Measurements from ENCODE around the gene LGALS12.
"Not testable (repeated sequence)": the region's sequence is repeated elsewhere in the genome, so short reads cannot be mapped to it uniquely, and the experiment has no call there.

Gene LGALS12

GRCh38 chr11:63504933-63505586 is 824 bp upstream of the LGALS12 start:
- no peak for DNase-seq (ENCODE audit: low read depth in 1 of 2, low spot score in 1 of 2)

DNA sequence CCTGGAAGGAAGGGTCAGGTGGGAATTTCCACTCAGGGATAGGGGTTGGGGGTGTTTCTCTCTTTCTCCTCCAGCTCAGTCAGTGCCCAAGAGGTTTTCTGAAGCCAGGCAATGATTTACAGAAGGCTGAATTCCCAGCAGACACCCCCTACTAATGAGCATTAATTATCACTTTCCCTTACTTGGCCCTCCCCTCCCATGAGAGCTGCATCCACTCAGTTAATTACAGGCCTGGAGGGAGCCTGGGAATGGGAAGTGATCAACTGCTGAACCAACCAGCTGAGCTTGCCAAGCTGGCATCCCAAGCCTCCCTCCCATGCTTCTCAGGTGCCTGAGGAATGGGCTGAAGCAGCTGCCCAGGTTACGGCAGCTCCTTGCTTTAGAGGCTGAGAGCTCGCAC is 992 bp downstream of the LGALS12 start:
- DNase-seq (ENCODE audit: low read depth in 1 of 2, low spot score in 1 of 2) = no peak

GRCh38 chr11:63507511-63507910 is 1.6 kb downstream of the LGALS12 start:
- no peak for DNase-seq (ENCODE audit: low read depth in 1 of 2, low spot score in 1 of 2)

DNA sequence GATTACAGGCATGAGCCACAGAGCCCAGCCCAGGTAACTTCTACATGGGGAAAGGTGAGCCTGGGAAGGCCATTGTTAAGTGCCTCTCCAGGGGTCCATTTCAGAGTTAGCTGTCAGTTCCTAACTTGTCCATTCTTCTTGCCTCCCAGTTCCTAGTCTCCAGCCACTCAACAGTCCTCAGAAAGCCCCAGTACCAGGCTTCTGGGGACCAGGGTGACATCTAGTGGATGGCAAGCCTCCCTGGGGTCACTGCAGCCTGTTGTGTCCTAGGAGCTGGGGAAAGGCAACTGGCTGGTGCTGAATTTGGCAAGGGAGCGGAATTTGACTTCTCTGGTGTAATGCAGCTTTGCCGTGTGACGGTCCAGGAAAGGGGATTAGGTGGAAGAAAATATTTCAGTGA is 2.1 kb downstream of the LGALS12 start:
- no peak for DNase-seq (ENCODE audit: low read depth in 1 of 2, low spot score in 1 of 2)

GRCh38 chr11:63508745-63509144 is 2.9 kb downstream of the LGALS12 start:
- DNase-seq (ENCODE audit: low read depth in 1 of 2, low spot score in 1 of 2) = no peak

DNA sequence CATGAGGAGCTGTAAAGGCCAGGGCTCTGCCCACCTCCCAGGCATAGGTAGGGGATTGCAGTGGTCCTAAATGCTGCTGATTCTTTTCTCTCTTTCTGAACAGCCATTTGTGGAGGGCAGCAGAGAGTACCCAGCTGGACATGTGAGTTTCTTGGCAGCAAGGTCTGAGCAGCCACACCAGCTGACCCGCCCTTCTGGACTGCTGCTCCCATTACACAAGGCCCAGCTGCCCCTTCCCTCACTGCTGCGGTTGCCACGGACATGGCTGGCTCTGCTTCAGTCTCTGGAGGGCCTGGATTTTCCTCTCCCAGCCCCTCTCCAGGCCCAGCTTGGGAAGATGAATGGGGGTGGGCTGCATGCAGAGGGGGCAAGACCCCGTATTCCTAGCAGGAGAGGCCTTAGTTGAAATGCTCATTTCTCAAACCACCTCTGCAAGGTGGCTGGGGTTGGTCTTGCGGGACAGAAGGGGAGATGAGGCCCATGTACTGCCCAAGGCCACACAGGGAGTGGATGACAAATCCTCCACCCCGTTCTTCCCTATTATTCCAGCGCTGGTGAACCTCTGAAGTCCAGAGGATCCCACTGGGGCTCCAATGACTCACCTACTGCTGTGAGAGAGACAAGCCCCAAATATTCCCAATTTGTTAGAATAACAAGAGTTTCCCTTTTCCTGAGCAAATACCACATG is 4.6 kb downstream of the LGALS12 start:
- DNase-seq (ENCODE audit: low read depth in 1 of 2, low spot score in 1 of 2) = no peak

DNA sequence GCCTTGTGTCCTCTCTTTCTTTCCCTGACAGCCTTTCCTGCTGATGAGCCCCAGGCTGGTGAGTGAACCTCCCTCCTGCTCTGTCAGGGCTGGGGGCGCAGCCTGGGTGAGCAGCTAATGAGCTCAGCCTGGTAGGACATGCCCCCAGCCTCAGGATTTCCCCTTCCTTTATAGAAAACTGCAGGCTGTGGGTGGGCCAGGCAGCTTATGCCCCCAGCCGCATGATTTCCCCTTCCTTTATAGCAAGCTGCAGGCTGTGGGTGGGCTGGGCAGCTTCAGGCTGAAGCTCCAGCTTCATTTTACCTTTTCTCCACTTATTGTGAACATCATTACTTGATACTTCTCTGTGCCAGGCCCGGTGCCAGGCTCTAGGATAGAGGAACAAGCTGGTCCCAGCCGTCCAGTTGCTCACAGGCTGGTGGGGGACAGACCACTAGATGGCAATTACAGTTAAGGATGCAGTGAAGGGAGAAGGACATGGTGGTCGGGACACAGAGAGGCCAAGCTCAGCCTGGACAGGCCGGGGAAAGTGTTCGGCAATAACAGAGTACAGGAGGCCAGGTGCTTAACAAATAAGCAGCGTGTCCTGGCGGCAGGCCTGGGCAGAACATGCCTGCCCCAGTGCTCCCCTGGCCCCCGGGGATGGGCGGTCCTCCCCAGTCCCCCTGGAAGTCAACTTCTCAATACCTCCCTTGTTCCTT is 5.3 kb downstream of the LGALS12 start:
- no peak for DNase-seq (ENCODE audit: low read depth in 1 of 2, low spot score in 1 of 2)

DNA sequence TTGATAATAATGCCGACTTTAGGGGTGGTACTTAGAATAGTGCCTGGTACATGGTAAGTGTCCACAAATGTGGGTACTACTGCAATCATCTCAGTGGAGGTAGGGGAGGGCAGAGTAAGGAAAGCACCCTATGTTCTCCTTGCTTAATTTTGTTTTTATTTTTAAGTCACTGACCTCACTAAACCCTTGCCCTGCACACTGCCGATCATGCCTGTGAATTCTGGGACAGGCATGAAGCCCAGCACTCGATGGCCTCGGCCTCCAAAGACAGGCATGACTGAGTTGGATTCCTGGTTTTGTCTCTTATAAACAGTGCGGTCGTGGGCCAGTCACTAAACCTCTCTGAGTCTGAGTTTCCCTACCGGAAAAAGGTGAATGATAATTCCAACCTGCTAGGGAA is 6.9 kb downstream of the LGALS12 start:
- no peak for DNase-seq (ENCODE audit: low read depth in 1 of 2, low spot score in 1 of 2)

GRCh38 chr11:63516109-63516508 is 10.2 kb downstream of the LGALS12 start:
- no peak for DNase-seq (ENCODE audit: low read depth in 1 of 2, low spot score in 1 of 2)

GRCh38 chr11:63517156-63517555 is 11.3 kb downstream of the LGALS12 start:
- DNase-seq (ENCODE audit: low read depth in 1 of 2, low spot score in 1 of 2) = no peak

DNA sequence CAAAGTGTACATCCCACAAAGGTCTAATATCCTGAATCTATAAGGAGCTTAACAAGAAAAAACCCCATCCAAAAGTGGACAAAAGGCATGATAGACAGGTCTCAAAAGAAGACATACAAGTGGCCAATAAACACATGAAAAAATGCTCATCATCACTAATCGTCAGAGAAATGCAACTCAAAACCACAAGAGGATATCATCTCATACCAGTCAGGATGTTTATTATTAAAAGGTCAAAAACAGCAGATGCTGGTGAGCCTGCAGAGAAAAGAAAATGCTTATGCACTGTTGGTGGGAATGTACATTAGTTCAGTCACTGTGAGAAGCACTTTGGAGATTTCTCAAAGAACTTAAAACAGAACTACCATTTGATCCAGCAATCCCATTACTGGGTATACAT is 12.7 kb downstream of the LGALS12 start:
- DNase-seq (ENCODE audit: low read depth in 1 of 2, low spot score in 1 of 2) = no peak

GRCh38 chr11:63520606-63521170 is 14.8 kb downstream of the LGALS12 start:
- no peak for DNase-seq (ENCODE audit: low read depth in 1 of 2, low spot score in 1 of 2)

- DNase-seq (ENCODE audit: low read depth in 1 of 2, low spot score in 1 of 2) = no peak
Measured at GRCh38 chr11:63521896-63522295, 16.0 kb downstream of the LGALS12 start.

GRCh38 chr11:63523151-63523550 is 17.3 kb downstream of the LGALS12 start:
- DNase-seq (ENCODE audit: low read depth in 1 of 2, low spot score in 1 of 2) = no peak

DNA sequence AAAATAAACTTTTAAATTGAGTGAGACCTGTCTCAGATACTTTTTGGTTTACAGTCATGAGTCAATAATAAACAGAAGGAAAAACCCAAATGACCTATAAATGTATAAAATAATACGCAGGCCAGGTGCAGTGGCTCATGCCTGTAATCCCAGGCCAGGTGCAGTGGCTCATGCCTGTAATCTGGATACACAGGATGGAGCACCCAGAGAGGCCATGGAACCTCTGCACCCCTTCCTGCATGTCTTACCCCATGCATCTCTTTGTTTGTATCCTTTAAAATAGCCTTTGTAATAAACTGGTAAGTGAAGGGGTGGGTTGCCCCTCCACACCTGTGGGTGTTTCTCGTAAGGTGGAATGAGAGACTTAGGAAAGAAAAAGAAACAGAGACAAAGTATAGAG is 21.8 kb downstream of the LGALS12 start:
- DNase-seq (ENCODE audit: low read depth in 1 of 2, low spot score in 1 of 2) = no peak

- not testable (repeated sequence) for DNase-seq (ENCODE audit: low read depth in 1 of 2, low spot score in 1 of 2)
Measured at GRCh38 chr11:63528156-63528555, 22.3 kb downstream of the LGALS12 start.

DNA sequence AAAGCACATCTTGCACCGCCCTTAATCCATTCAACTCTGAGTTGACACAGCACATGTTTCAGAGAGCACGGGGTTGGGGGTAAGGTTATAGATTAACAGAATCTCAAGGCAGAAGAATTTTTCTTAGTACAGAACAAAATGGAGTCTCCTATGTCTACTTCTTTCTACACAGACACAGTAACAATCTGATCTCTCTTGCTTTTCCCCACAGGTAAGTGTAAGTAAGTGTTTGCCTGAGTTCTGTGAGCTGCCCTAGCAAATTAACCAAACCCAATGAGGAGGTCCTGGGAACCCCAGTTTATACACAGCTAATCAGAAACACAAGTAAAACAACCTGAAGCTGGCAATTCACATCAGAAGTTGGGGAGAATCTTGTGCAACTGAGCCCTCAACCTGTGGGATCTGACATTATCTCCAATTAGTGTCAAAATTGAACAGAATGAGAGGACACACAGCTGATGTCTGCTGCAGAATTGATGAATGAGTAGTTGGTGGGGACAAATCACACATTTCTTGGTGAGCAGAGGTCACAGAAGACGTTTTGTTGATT is 22.9 kb downstream of the LGALS12 start:
- DNase-seq (ENCODE audit: low read depth in 1 of 2, low spot score in 1 of 2) = not testable (repeated sequence)

DNA sequence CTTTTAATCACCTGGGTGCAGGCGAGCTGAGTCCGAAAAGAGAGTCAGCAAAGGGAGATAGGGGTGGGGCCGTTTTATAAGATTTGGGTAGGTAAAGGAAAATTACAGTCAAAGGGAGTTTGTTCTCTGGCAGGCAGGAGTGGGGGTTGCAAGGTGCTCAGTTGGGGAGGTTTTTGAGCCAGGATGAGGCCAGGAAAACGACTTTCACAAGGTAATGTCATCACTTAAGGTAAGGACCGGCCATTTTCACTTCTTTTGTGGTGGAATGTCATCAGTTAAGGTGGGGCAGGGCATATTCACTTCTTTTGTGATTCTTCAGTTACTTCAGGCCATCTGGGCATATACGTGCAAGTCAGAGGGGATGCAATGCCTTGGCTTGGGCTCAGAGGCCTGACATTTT is 23.5 kb downstream of the LGALS12 start:
- DNase-seq (ENCODE audit: low read depth in 1 of 2, low spot score in 1 of 2) = not testable (repeated sequence)

DNA sequence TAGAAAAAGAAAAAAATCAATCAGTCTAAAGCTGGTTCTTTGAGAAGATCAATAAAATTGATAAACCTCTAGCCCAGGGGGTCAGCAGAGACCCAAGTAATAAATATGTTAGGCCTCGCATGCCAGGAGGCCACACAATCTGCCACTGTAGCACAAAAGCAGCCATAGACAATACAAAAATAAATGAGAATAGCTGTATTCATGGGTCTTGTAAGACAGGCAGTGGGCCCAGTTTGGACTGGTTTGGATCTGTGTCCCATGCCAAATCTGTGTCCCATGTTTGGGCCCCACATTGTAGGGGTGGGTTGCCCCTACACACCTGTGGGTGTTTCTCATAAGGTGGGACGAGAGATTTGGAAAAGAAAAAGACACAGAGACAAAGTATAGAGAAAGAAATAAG is 24.1 kb downstream of the LGALS12 start:
- DNase-seq (ENCODE audit: low read depth in 1 of 2, low spot score in 1 of 2) = no peak

DNA sequence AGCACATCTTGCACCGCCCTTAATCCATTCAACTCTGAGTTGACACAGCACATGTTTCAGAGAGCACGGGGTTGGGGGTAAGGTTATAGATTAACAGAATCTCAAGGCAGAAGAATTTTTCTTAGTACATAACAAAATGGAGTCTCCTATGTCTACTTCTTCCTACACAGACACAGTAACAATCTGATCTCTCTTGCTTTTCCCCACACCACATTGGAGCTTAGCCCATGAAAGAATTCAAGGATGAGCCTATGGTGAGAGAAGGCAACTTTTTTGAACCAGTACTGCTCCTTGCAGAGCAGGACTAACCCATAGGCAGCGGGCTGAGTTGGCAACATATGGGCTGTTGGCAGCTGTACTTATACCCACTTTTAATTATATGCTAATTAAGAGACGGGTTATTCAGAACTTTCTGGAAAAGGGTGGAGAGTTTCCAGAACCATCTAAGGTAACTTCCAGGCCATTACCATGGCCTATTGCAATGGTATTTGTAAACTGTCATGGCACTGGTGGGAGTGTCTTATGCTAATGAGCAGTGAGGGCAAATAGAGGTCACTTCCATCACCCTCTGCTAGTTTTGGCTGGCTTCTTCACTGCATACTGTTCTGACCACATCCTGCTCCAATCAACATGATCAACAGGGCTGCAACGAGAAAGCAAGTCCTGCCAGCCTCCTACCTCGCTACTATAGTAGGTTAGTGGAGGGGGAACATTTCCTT is 25.3 kb downstream of the LGALS12 start:
- peak; percentile 18 to 29 for DNase-seq (ENCODE audit: low read depth in 1 of 2, low spot score in 1 of 2)

DNA sequence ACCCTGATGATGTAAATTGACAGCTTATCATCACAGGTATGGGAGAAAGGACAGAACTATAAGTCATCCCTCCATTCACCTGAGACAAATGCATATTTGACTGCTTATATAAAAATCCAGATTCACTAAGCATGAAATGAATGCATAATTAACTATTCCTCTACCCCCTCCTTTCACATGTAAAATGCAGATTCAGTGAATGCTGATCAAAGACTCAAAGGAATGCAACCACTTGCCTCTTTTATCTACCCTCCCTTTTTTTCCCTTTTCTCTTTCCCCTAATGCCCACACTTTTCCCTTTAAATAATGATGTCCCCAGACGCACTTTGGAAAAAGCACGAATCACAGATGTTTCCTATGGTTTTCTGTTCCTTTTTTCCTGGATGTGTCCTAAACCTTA is 26.2 kb downstream of the LGALS12 start:
- no peak for DNase-seq (ENCODE audit: low read depth in 1 of 2, low spot score in 1 of 2)

Measured in activated T-helper 1 cell treated with anti-CD3 and anti-CD28 coated beads, Interleukin-2, amount 50 U/mL, for 16 hours (primary cell).